Stimulated activated CD8-positive, alpha-beta memory T cell treated with anti-CD3 and anti-CD28 coated beads, Interleukin-7, amount 100 ng/mL, for 1 hour (primary cell): Measurements from ENCODE around the gene KCNK5.

Experiments
- DNase-seq, 2 donors: peaks; one replicate each; pipeline ENCODE4 v3.0.0-alpha.2; 2020; ENCODE audit warnings: low read depth in 2 of 2

The KCNK5 gene

GRCh38 chr6:39217177-39217864 is 12.0 kb downstream of the KCNK5 start:
- DNase-seq, result no peak

GRCh38 chr6:39215640-39216158 is 13.6 kb downstream of the KCNK5 start:
- DNase-seq, result no peak

- no peak for DNase-seq
These were observed 14.2 kb downstream of the KCNK5 start for GRCh38 chr6:39214846-39215639.

DNA sequence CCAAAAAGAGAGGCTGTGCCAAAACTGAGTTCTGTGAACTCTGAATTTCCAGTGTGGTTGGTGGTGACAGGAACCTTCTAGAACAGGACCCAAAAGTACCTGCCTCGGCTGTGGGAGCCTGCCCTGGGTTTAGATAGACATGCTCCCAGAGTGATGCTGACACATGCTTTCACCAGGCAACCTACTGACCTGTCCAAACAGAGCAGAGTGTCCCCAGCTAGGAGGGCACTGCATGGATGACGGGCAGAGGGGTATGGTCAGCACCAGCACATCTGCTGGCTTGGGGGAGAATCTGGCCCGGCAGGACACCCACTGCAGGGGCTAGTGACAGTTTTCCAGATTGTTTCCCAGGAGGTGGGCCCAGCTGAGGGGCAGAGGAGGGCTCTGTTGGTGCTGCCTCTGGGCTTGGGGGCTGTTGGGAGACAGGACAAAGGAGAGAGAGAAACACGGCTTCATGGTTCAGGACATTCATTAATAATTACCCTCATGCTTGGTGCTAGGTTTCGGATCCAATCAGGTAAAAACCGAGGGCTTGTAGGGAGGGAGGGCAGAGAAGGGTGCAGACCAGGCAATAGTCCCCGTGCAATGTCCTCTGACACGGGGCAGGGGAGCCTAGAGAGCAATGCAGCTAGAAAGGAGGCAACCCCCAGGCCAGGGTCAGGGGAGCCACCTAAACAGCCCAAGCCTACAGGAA is 15.0 kb downstream of the KCNK5 start:
- DNase-seq, result no peak

GRCh38 chr6:39213195-39213920 is 15.9 kb downstream of the KCNK5 start:
- DNase-seq, result no peak

GRCh38 chr6:39211183-39211582 is 18.1 kb downstream of the KCNK5 start:
- no peak for DNase-seq

DNA sequence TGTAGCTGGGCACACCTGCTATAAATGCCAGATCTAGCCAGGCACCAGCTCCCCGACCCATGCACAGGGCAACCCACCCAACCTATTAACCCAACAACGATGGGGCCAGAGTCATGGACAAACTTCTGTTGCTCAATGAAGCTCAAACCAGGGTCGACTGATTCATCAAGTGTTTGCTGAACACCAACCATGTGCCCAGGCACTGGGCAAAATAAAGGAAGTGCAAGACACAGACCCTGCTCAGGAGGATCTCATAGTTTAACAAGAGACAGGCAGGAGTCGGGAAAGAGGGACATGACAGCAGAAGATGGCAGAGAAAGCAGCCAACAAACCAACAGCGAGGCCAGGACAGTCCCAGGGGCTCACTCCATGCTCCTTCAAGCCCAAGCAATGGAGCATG is 18.8 kb downstream of the KCNK5 start:
- DNase-seq, result no peak

DNA sequence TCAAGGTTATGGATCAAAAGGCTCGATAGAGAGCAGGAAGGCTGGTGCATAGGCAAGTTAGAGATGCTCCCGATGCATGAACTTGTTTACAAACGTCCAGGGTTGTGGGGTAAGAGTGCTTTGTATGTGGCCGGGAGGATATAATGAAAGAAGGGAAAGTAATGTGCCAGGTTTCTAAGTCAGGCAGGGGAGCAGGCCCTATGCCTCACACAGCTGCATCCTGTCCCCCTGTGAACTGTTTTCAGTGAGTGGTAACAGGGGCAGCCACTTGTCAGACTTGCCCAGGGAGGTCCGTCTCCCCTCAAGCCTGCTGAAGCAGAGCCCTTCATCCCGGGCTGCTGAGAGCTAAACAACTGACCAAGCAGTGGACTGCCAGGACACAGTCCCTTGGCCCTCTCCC is 19.4 kb downstream of the KCNK5 start:
- no peak for DNase-seq

GRCh38 chr6:39209360-39209811 is 19.9 kb downstream of the KCNK5 start:
- no peak for DNase-seq

- no peak for DNase-seq
These were observed 21.0 kb downstream of the KCNK5 start for GRCh38 chr6:39208223-39208739.

DNA sequence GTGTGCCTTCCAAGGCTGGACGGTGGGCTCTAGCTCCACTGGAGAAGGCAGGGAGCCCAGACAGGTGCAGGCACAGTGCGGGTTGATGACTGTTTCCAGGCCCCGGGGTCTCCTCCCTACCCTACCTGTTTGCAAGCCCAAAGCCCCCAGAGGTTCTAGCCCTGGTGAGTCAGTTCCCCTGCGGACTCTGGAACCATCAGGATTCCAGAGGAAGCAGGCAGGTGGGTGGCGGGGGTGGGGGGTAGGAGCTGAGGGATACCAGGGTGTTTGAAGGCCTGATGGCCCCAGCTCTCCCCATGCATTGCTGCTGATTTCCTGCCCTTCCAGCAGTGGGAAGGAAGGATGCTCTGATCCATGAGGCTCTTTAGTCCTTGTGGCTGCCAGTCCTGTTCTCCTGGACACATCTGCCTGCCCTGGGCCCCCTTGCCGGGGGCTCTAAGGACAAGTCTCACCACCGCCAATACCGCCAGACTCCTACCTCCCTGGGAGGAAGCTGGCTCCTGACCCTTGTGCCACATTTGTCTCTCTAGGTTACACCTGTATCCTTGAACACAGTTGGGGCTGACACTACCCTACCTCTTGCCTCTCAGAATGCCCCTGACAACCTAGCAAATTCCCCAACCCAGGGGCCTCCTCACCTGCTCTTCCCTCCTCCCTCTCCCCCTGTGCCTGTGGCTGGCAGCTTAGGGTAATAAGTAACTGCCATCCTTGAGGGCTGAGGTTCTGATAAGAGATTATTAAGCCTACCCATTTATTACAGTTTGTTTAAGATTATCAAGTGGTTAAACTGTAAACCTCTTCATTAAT is 21.7 kb downstream of the KCNK5 start:
- no peak for DNase-seq

DNA sequence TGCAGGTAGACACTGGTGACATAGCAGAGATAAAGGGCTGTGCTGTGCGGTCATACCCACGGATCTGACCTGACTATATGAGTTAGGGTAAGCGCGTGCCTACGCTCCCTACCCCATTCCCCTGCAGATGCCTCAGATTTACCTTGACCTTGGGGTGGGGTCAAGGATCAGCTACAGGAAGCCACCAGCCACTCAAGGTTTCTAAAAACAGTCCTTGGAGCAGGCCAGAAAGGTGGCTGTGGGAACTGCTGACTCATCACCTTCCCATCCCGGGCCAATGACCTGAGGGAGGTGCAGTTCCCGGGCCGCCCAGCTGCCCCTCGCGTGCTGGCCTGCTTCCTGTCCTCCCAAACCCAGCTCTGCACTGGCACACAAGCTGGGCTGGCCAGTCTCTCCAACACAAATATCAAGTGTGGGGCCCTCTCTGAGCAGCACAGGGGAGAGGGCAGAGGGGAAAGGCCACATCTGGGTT is 23.0 kb downstream of the KCNK5 start:
- DNase-seq, result no peak

GRCh38 chr6:39204646-39205244 is 24.5 kb downstream of the KCNK5 start:
- DNase-seq, result no peak

- no peak for DNase-seq
These were observed 25.1 kb downstream of the KCNK5 start for GRCh38 chr6:39204160-39204495.

- DNase-seq, result no peak
These were observed 25.7 kb downstream of the KCNK5 start for GRCh38 chr6:39203436-39204159.

DNA sequence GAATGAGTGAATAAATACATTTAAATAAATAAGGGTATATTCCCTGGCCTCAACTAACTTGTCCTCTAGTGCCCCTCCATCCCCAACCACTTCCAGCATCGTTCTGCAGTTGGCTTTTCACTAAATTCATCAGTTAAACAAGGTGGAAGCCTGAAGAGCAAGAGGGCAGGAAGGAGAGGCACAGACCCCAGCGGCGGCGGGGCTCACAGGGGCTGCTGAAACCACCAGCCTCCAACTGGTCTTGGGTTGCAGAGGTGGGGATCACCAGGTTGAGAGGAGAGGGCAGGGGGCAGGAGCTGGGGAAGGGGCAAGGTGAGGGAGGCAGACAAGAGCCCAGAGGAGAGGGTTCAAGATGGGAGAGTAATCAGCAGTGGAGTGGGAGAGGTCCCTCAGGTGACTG is 27.1 kb downstream of the KCNK5 start:
- no peak for DNase-seq

GRCh38 chr6:39200498-39201020 is 28.7 kb downstream of the KCNK5 start:
- no peak for DNase-seq

GRCh38 chr6:39199976-39200375 is 29.3 kb downstream of the KCNK5 start:
- DNase-seq, result no peak

GRCh38 chr6:39199231-39199940 is 29.9 kb downstream of the KCNK5 start:
- DNase-seq, result no peak
